Spleen (tissue), 11 donors: ENCODE measurements around the gene CMC1. TPM values are rescaled to one million over a fixed set of nuclear protein-coding genes. Genes with fewer than 3 reads are reported as not detected.
A peak's percentile ranks its signal among the peaks of the same experiment; 100 is the strongest.

ENCODE experiments used
- DNase-seq: peaks from one replicate; pipeline ENCODE4 v3.0.0-alpha.2; 2020
- H3K27ac ChIP-seq, 8 donors: fragments of 200-600 bp; sonication (generic) in 7 of 8; 1 replicate in 4 of 8; 2 replicates in 4 of 8; pipeline versions ENCODE4 v1.5.0 to v1.8.0; 2016 to 2021; ENCODE audit warnings: inconsistent platforms in 4 of 8, mild to moderate bottlenecking in 4 of 8, moderate library complexity in 1 of 8
- H3K27me3 ChIP-seq, 7 donors: fragments of 200-600 bp; sonication (generic) in 6 of 7; replicated peaks in 1 of 7; 1 replicate in 4 of 7; 2 replicates in 3 of 7; pipeline versions ENCODE4 v1.5.0 to v1.8.0; 2016 to 2021; ENCODE audit warnings: inconsistent platforms in 3 of 7, mild to moderate bottlenecking in 1 of 7
- H3K36me3 ChIP-seq, 6 donors: fragments of 200-600 bp; sonication (generic) in 5 of 6; 1 replicate in 4 of 6; 2 replicates in 2 of 6; pipeline versions ENCODE4 v1.5.0 to v1.8.0; 2016 to 2021; ENCODE audit warnings: inconsistent platforms in 2 of 6
- H3K4me1 ChIP-seq, 6 donors: fragments of 200-600 bp; sonication (generic) in 5 of 6; 1 replicate in 3 of 6; 2 replicates in 3 of 6; pipeline versions ENCODE4 v1.5.0 to v1.8.0; 2016 to 2021; ENCODE audit warnings: inconsistent platforms in 3 of 6
- H3K4me3 ChIP-seq, 8 donors: fragments of 200-600 bp; sonication (generic) in 7 of 8; 1 replicate in 4 of 8; 2 replicates in 4 of 8; pipeline versions ENCODE4 v1.5.0 to v1.8.0; 2016 to 2021; ENCODE audit warnings: inconsistent platforms in 4 of 8, mild to moderate bottlenecking in 4 of 8, moderate library complexity in 2 of 8
- H3K9me3 ChIP-seq, 8 donors: fragments of 200-600 bp; sonication (generic) in 7 of 8; 1 replicate in 4 of 8; 2 replicates in 4 of 8; pipeline versions ENCODE4 v1.5.0 to v1.8.0; 2016 to 2021; ENCODE audit warnings: inconsistent platforms in 4 of 8
- CTCF ChIP-seq, 11 experiments: fragments of 200-600 bp in 7 of 11; fragments of 450-650 bp in 4 of 11; sonication (generic) in 4 of 11; IDR thresholded peaks in 8 of 11; conservative IDR thresholded peaks in 3 of 11; 1 replicate in 7 of 11; 2 replicates in 4 of 11; pipeline versions ENCODE4 v1.4.0 to v1.8.0; 2016 to 2021; ENCODE audit warnings: antibody characterized with exemption in 11 of 11, inconsistent platforms in 4 of 11, mild to moderate bottlenecking in 1 of 11
- POLR2A ChIP-seq, 3 donors: fragments of 450-650 bp; IDR thresholded peaks; one replicate each; pipeline ENCODE4 v1.5.1; 2017; ENCODE audit warnings: antibody characterized with exemption in 3 of 3, mild to moderate bottlenecking in 1 of 3
- POLR2AphosphoS5 ChIP-seq, 3 donors: sonication (generic); formaldehyde crosslinking; IDR thresholded peaks; one replicate each; pipeline ENCODE4 v1.5.1; 2017; ENCODE audit warnings: antibody characterized with exemption in 3 of 3
- WGBS, 5 donors: extraction: QIAGEN DNeasy Blood & Tissue Kit in 3 of 5; methylation state at CpG; one replicate each; pipeline versions ENCODE4 v1.1.5 to v1.1.7; 2013 to 2018; 5-methylcytosine and 5-hydroxymethylcytosine counted together
- intact Hi-C: fragments of 100-400 bp; cut with DNase I; formaldehyde crosslinking; loops from one replicate; pipeline ENCODE4 v1.15.0; 2023; ENCODE audit warnings: low total_unique reads
- polyA plus RNA-seq, 3 donors: library from polyadenylated mRNA; stranded (reverse); fragments of 200-250 nt; gene quantifications; one replicate each; pipeline ENCODE4 v1.2.1, GENCODE V29; 2013
- total RNA-seq, 7 donors: library from RNA; depleted of rRNA in 3 of 7; stranded (reverse); fragments of >200 nt in 3 of 7; fragmentation: NEBNext Ultra II Directional in 4 of 7; extraction: Animal tissue kit (Norgen Biotek cat#: 25700) in 4 of 7; gene quantifications; one replicate each; pipeline versions ENCODE4 v1.1.0 to v1.2.1, GENCODE V29; 2016 to 2021
- donor health status: healthy with polysubstance abuse.
- donor health status: DM: no; HTN: no; CAD: no; lungs with moderate emphysema.
- donor health status: DM: no; HTN: no; CAD: no.
- donor health status: Bipolar disorder and iron deficiency.
- donor health status: healthy.
- donor health status: DM: no; HTN: no; CAD: no.
- donor health status: DM: yes; HTN: yes; CAD: no.

The CMC1 gene
- total and polyA plus RNA-seq, 10 donors, result 32.8 to 59.5 (median 39.9) TPM

GRCh38 chr3:28239108-28239507 is 2.3 kb upstream of the CMC1 start:
- intact Hi-C loops, result no loop called here
- WGBS, 5 donors, result 54 to 84% (median 81%) methylated on average over 3 of the region's 3 CpGs
- Histone ChIP-seq H3K9me3 (no peaks in the 10 kb centered on the region), H3K4me3 (no peak overlapping the region), H3K27me3 (no peaks in the 10 kb centered on the region), H3K27ac (no peak overlapping the region), H3K36me3 (no peaks in the 10 kb centered on the region), H3K4me1 (peaks cover 8 to 36% (median 32%) of the 10 kb centered on the region in 6 donors)
- DNase-seq, result no peak
- TF ChIP-seq CTCF (IDR thresholded peaks at IDR 0.05 in 8 of 11, conservative IDR thresholded peaks at IDR 0.05 in 3 of 11) (no peak), POLR2AphosphoS5 (IDR thresholded peaks at IDR 0.05) (no peak), POLR2A (IDR thresholded peaks at IDR 0.05) (no peak)

DNA sequence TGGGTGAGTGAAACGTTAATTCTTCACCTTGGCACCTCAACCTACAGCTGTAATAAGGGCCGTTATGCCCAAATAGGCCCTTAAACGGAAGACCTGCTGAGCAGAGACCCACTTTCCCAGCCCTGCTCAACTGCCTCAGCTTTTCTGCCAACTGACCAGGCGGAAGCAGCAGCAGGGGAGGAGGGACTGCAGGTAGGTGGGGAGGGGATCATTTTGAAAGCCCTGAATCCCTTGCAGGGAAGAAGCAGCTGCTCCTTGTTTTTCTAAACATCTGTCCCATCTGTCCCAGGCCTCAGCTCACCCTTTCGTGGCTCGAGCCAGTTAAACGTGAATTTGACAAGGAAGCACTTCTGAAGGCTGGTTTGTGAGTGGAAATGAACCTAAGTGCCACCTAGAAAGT is 978 bp upstream of the CMC1 start:
- peaks cover 12 to 48% (median 44%) of the 10 kb centered on the region in 6 donors for H3K4me1 ChIP-seq
- H3K27me3 ChIP-seq, result no peaks in the 10 kb centered on the region
- peak overlapping the region in 2 of 8 donors; percentile 89 to 90 for H3K27ac ChIP-seq
- H3K36me3 ChIP-seq, result no peaks in the 10 kb centered on the region
- DNase-seq, result peak; percentile 58
- WGBS, 5 donors, result 58 to 72% (median 61%) methylated on average over 7 of the region's 7 CpGs
- peak overlapping the region in 6 of 8 donors; percentile 75 to 92 (median 88) for H3K4me3 ChIP-seq
- H3K9me3 ChIP-seq, result no peaks in the 10 kb centered on the region
- TF ChIP-seq CTCF (IDR thresholded peaks at IDR 0.05 in 8 of 11, conservative IDR thresholded peaks at IDR 0.05 in 3 of 11) (no peak), POLR2AphosphoS5 (IDR thresholded peaks at IDR 0.05) (no peak), POLR2A (IDR thresholded peaks at IDR 0.05) (no peak)
- intact Hi-C loops, result no loop called here

- TF ChIP-seq POLR2AphosphoS5 (IDR thresholded peaks at IDR 0.05) (no peak), POLR2A (IDR thresholded peaks at IDR 0.05) (no peak), CTCF (IDR thresholded peaks at IDR 0.05 in 8 of 11, conservative IDR thresholded peaks at IDR 0.05 in 3 of 11) (no peak)
- WGBS, 5 donors, result 92 to 97% (median 95%) methylated on average over 3 of the region's 3 CpGs
- H3K4me1 ChIP-seq, result peaks cover 12 to 69% (median 53%) of the 10 kb centered on the region in 6 donors
- H3K4me3 ChIP-seq, result peak overlapping the region in 7 of 8 donors; percentile 75 to 100 (median 89)
- H3K27ac ChIP-seq, result peak overlapping the region in 5 of 8 donors; percentile 83 to 90 (median 89)
- H3K36me3 ChIP-seq, result no peaks in the 10 kb centered on the region
- intact Hi-C loops, result no loop called here
- H3K9me3 ChIP-seq, result no peaks in the 10 kb centered on the region
- DNase-seq, result no peak
- H3K27me3 ChIP-seq, result no peaks in the 10 kb centered on the region
Observed at GRCh38 chr3:28242519-28242918, 1.1 kb downstream of the CMC1 start.

DNA sequence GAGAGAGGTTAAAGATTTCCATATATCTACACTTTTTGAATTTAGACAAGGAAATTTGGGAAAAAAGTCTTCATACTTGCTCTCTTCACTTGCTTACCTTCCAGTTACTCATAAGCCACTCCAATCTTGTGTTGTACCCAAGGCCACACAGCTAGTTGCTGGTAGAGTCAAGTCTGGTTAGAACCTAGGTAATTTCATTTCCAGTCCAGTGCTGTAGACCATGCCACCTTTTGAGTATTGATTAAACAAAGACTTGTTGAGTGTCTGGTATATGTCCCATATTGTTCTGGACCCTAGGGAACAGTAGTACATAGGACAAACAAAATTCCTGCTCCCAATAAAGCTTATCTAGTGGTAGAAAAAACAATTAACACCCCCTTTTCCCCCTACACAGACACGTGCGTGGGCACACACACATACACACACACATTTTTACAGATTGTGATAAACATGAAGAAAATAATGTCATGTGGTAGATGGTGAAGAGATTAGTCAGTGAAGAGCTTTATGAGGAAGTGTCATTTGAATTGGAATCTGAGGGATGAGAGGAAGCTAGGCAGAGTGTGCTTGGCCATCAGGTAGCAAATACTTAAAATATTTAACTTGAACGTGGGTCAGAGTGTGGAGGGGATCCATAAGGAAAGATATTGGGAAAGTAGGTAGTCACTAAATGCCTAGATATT is 2.1 kb downstream of the CMC1 start:
- Histone ChIP-seq H3K9me3 (no peaks in the 10 kb centered on the region), H3K27me3 (no peaks in the 10 kb centered on the region), H3K4me1 (peaks cover 12 to 79% (median 56%) of the 10 kb centered on the region in 6 donors), H3K36me3 (no peaks in the 10 kb centered on the region), H3K4me3 (peak overlapping the region in 1 of 8 donors; percentile 87), H3K27ac (peak overlapping the region in 5 of 8 donors; percentile 3 to 90 (median 32))
- intact Hi-C loops, result no loop called here
- TF ChIP-seq POLR2A (IDR thresholded peaks at IDR 0.05) (no peak), CTCF (IDR thresholded peaks at IDR 0.05 in 8 of 11, conservative IDR thresholded peaks at IDR 0.05 in 3 of 11) (no peak), POLR2AphosphoS5 (IDR thresholded peaks at IDR 0.05) (no peak)
- WGBS, 5 donors, result 43 to 57% (median 52%) methylated on average over 3 of the region's 3 CpGs
- no peak for DNase-seq
